ENCODE data around the gene MAN1A1. TPM values are rescaled to one million over a fixed set of nuclear protein-coding genes. Genes with fewer than 3 reads are reported as not detected.

MAN1A1 gene
- total RNA-seq, 1 experiment from 2014 or later, result 0.06 TPM

DNA sequence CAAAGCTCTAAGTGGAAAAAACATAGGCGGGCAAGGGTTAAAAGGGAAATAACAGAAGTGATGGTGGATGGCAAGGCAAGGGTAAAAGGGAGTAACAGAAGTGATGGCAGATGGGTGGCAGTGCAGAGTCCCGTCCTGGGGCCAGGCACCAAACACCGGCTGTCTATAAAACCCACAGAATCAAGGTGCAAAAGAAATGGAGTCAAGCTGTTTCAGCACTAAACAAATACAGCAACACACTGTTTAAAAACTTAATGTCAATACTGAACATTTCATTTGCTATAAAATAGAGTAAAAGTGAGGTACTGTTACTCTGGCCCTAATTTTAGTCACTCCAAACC lies 87.6 kb downstream of the MAN1A1 start:
- H3K4me3 ChIP-seq (ENCODE audit: low read depth, low read length, poor library complexity, severe bottlenecking), result no peak overlapping the region
- H3K9me3 ChIP-seq (ENCODE audit: low read depth, low read length, poor library complexity, severe bottlenecking), result no peaks in the 10 kb centered on the region
- H3K27ac ChIP-seq (ENCODE audit: low read depth, low read length, poor library complexity, severe bottlenecking), result no peak overlapping the region
- POLR2A ChIA-PET (ENCODE audit: low non-redundant PET), result no interaction called here
- BruUV-seq (replicated peaks), result no TSS peak
- DNase-seq (ENCODE audit: low spot score), result no peak
- CTCF ChIA-PET, result no interaction called here
- no peaks in the 10 kb centered on the region for H3K4me1 ChIP-seq (ENCODE audit: insufficient read depth, low read length, poor library complexity, severe bottlenecking)
- H3K36me3 ChIP-seq (ENCODE audit: insufficient read depth, low read length, poor library complexity, severe bottlenecking), result no peaks in the 10 kb centered on the region
- no peaks in the 10 kb centered on the region for H3K27me3 ChIP-seq (replicated peaks; ENCODE audit: insufficient read depth, low read depth, low read length, poor library complexity)
- TF ChIP-seq EZH2 (IDR thresholded peaks at IDR 0.05; ENCODE audit: borderline replicate concordance, low read depth, low read length, poor library complexity, severe bottlenecking), result no peak
- TF ChIP-seq, protein P1, sequence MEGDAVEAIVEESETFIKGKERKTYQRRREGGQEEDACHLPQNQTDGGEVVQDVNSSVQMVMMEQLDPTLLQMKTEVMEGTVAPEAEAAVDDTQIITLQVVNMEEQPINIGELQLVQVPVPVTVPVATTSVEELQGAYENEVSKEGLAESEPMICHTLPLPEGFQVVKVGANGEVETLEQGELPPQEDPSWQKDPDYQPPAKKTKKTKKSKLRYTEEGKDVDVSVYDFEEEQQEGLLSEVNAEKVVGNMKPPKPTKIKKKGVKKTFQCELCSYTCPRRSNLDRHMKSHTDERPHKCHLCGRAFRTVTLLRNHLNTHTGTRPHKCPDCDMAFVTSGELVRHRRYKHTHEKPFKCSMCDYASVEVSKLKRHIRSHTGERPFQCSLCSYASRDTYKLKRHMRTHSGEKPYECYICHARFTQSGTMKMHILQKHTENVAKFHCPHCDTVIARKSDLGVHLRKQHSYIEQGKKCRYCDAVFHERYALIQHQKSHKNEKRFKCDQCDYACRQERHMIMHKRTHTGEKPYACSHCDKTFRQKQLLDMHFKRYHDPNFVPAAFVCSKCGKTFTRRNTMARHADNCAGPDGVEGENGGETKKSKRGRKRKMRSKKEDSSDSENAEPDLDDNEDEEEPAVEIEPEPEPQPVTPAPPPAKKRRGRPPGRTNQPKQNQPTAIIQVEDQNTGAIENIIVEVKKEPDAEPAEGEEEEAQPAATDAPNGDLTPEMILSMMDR (conservative IDR thresholded peaks at IDR 0.05; ENCODE audit: low read depth, low read length), result no peak
- intact Hi-C loops (cut with micrococcal nuclease; ENCODE audit: unreplicated experiment), result no loop called here

DNA sequence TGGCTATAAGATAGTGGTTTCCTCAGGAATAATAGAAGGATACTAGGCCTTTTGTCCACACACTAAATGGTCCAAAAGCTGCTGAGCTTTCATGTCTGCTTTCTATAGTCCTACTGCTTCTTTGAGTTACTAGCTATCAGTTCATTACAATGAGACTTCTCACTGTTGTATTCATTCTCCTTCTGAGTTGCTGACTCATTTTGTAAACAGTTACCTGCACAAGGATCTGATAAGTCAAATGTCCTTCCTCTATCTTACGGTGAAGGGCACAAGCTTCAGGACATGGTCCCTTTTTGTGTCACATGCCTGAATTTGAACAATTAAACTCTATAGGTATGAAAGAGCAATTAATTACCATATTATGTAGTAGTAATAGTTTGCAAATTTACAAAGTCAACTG lies 90.5 kb downstream of the MAN1A1 start:
- intact Hi-C loops (cut with micrococcal nuclease; ENCODE audit: unreplicated experiment), result no loop called here
- no peaks in the 10 kb centered on the region for H3K27me3 ChIP-seq (replicated peaks; ENCODE audit: insufficient read depth, low read depth, low read length, poor library complexity)
- H3K36me3 ChIP-seq (ENCODE audit: insufficient read depth, low read length, poor library complexity, severe bottlenecking), result no peaks in the 10 kb centered on the region
- DNase-seq (ENCODE audit: low spot score), result no peak
- POLR2A ChIA-PET (ENCODE audit: low non-redundant PET), result no interaction called here
- BruUV-seq (replicated peaks), result no TSS peak
- H3K4me1 ChIP-seq (ENCODE audit: insufficient read depth, low read length, poor library complexity, severe bottlenecking), result no peaks in the 10 kb centered on the region
- CTCF ChIA-PET, result no interaction called here
- H3K9me3 ChIP-seq (ENCODE audit: low read depth, low read length, poor library complexity, severe bottlenecking), result no peaks in the 10 kb centered on the region
- H3K4me3 ChIP-seq (ENCODE audit: low read depth, low read length, poor library complexity, severe bottlenecking), result no peak overlapping the region
- TF ChIP-seq, protein P1 (conservative IDR thresholded peaks at IDR 0.05; ENCODE audit: low read depth, low read length), result no peak
- TF ChIP-seq EZH2 (IDR thresholded peaks at IDR 0.05; ENCODE audit: borderline replicate concordance, low read depth, low read length, poor library complexity, severe bottlenecking), result no peak
- no peak overlapping the region for H3K27ac ChIP-seq (ENCODE audit: low read depth, low read length, poor library complexity, severe bottlenecking)

DNA sequence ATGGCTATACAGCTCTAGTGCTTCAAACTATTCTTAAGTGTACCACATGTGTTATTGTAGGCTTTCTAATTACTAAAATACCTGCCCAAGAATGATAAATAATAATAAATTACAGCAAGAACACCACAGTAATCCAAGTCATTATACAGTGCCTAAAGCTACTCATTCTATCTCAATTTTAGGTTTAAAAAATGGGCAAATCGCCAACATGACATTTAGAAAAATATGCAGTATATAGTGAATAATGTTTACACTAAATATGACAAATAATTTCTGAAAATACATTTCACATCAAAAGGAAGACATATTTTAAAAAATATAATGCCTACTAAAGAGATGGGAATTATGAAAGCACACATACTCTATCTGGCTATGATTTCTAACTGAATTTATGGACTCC lies 91.8 kb downstream of the MAN1A1 start:
- no TSS peak for BruUV-seq (replicated peaks)
- intact Hi-C loops (cut with micrococcal nuclease; ENCODE audit: unreplicated experiment), result no loop called here
- POLR2A ChIA-PET (ENCODE audit: low non-redundant PET), result no interaction called here
- DNase-seq (ENCODE audit: low spot score), result no peak
- Histone ChIP-seq H3K4me3 (ENCODE audit: low read depth, low read length, poor library complexity, severe bottlenecking) (no peak overlapping the region), H3K27ac (ENCODE audit: low read depth, low read length, poor library complexity, severe bottlenecking) (no peak overlapping the region), H3K4me1 (ENCODE audit: insufficient read depth, low read length, poor library complexity, severe bottlenecking) (no peaks in the 10 kb centered on the region), H3K9me3 (ENCODE audit: low read depth, low read length, poor library complexity, severe bottlenecking) (no peaks in the 10 kb centered on the region), H3K36me3 (ENCODE audit: insufficient read depth, low read length, poor library complexity, severe bottlenecking) (no peaks in the 10 kb centered on the region), H3K27me3 (replicated peaks; ENCODE audit: insufficient read depth, low read depth, low read length, poor library complexity) (no peaks in the 10 kb centered on the region)
- CTCF ChIA-PET, result no interaction called here
- TF ChIP-seq, protein P1 (conservative IDR thresholded peaks at IDR 0.05; ENCODE audit: low read depth, low read length), result no peak
- TF ChIP-seq EZH2 (IDR thresholded peaks at IDR 0.05; ENCODE audit: borderline replicate concordance, low read depth, low read length, poor library complexity, severe bottlenecking), result no peak

Data from A673 (cell line).